SHP77 treated with DMSO at 0.1 percent for 48 hours (cell line): Measurements from ENCODE around the gene GABPA.
"Not testable (repeated sequence)": the region's sequence is repeated elsewhere in the genome, so short reads cannot be mapped to it uniquely, and the experiment has no call there.

Source experiments
- DNase-seq: peaks from one replicate; lab custom pipeline; 2025; lab: John Stamatoyannopoulos, UW

The GABPA gene

DNA sequence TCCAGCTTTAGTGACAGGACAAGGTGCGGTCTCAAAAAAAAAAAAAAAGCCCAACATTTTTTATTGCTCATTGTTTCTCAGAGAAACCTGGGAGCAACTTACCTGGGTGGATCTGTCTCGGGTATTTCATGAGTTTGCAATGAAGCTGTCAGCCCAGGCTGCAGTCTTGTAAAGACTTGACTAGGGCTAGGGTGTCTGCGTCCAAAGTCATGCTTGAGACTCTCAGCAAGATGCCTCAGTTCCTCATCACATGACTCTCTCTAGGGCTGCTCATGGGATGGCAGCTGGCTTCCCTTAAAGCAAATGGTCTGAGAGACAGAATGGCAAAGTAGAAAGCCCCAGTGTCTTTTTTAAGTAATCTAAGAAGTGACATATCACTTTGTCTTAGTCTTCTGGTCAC is 8.1 kb downstream of the GABPA start:
- DNase-seq, result no peak

DNA sequence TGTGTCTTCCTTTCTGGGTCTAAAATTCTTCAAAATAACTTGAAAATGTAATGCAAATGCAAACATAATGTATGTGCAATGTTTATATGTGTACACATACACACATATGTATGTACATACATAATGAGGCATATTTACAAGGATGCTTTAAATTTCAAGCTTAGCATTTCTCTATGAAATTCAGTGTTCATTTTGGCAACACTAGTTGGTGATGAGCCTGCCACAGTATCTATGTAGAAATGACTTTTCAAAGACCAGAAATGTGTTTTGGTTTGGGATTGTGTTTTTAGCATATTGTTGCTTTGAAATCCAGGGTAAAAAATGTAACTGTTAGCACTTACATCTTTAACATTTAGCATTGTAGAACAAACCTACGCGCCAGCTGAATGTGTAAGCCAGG is 10.1 kb downstream of the GABPA start:
- DNase-seq, result no peak

DNA sequence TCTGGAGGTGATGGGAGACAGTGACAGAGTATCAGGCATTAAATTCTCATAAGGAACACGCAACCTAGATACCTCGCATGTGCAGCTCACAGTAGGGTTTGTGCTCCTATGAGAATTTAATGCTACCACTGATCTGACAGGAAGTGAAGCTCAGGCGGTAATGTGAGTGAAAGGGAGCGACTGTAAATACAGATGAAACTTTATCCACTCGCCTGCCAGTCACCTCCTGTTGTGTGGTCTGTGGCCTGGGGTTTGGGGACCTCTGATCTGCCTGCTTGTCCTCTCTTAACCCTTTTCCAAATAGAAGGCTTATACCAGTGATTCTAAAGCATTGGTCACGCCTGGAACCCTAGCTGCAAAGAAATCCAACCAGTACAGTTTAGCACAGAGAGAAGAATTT is 15.3 kb downstream of the GABPA start:
- no peak for DNase-seq

DNA sequence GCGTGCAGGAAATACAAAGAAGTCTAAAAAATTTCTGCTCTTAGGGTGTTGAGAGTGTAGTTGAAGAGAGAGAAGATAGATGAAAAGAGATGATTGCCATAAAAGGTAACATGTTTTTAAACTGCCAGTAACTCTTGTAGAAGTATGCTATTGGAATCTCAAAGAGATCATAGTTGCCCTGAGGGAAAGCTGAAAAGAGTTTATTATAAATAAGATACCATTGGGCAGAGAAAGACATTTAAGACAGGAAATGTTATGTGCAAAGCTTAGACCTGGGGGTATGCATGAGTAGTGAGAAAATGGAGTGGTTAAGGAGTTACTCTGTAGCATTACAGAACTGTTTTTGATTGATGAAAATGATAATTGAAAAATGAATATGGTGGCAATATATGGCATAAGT is 17.6 kb downstream of the GABPA start:
- no peak for DNase-seq

DNA sequence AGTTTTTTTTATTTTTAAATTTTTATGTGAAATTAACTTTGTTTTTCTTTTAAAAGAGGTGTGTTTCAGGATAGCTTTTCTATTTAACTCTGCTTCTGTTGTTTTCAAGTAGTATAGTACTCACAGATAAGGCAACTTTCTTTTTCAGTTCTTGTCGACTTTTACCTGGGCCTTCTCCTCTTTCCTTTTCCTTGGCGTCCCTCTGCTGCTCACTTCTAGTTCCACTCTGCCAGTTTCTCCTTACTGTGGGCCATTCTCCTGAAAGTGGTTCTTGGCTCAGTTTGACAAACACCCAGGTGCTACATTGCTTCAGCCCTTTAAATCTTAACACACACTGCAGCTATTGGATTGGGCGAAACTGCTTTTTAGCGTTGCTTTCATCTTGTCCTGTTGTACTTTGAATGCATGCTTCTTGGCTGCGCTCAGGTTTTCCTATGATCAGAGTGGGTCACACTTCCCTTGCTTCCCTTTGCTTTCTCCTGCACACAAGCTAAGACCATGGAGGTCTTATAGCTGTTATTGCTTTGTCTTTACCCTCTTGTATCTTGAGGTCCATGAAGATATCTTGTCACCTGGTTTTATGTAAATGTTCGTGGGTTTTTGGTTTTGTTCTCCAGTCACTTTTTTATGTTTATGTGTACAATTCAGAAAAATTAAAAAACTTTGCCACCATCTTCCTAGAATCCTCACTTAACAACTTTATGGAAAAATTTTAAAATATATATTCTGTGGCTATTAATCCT is 21.6 kb downstream of the GABPA start:
- DNase-seq, result no peak

DNA sequence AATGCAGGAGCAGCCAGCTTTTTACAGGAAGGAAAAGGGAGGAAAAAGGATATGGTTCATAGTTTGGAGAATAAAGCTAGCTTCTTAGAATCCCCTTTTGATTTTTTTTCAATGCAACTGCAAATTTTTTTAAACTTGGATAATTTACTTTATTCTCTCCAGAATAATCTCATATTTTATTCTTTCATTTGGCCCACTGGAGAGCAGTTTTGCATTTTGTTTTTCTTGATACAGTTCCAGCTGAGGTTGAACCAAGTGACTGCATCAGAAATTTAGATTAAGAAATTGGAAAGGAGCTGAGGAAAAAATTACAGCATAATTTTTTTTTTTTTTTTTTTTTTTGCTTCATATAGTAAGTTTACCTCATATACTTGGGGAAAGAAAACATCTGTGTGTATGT is 22.8 kb downstream of the GABPA start:
- DNase-seq, result no peak

DNA sequence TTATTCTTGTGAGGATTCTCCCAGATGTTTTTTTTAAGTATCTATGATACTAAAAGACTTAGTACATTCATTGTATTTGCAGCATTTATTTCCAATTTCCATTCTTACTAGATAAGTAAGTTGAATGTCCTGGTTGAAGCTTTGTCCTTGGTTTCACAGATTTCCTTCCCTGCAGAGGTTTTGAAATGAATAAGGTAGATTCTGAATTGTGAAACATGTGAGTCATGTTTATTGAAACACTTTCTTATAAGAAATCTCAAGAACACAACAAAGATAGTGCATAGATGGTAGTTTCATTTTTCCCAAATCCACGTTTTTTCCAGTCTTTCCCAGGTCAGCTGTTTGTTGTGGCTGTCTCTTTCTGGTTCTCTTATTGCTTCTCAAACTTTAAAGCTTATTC is 24.8 kb downstream of the GABPA start:
- no peak for DNase-seq

DNA sequence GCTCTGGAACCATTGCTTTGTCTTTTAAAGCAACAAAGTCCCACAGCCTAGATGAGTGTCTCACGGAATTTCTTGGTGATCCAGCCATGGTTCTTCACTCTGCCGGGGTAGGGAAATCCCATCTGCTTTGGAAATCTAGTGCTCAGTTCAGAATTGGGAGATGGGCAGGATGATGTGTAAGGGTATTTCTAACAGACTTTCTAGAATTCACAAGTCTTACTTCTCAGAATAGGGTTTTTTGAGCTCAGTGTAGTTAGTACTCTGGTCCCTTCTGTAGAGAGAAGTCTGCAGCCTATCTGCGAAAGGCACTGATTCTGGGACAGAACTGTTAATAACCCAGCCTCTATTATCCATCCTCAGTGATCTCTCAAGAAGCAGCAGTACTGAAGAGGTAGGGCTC is 25.3 kb downstream of the GABPA start:
- DNase-seq, result no peak

DNA sequence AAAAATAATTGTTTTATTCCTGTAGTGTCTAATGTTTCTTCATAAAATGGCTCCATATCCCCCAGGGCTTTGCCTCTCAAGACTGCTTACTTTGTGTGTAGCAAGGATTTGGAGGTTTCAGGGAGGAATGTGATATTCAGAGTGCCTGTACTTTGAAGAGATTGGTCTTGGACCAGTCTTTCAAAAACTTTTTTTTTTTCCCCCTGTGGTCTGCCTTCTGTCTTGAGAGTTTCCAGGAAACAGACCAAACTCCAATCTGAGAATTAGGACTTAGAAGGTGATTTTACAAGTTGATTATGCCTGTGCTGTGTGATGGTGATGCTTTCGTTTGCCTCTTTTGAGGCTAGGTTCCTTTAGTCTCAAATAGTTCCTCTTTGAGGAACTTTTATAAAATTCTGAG is 25.9 kb downstream of the GABPA start:
- no peak for DNase-seq

DNA sequence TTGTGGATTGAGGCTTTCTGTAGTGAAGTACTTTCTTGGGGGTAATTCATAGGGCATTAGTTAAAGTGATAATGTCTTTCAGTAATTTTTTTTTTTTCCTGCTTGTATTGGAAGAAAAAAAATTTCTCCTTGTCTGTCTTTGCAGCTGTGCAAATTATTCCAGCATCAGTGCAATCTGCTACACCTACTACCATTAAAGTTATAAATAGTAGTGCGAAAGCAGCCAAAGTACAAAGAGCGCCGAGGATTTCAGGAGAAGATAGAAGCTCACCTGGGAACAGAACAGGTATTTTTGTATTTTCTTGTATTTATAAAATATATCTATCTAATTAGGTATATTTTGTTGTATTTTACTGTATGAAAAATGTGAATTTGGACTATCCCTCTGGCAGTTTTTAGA is 29.3 kb downstream of the GABPA start:
- DNase-seq, result no peak

DNA sequence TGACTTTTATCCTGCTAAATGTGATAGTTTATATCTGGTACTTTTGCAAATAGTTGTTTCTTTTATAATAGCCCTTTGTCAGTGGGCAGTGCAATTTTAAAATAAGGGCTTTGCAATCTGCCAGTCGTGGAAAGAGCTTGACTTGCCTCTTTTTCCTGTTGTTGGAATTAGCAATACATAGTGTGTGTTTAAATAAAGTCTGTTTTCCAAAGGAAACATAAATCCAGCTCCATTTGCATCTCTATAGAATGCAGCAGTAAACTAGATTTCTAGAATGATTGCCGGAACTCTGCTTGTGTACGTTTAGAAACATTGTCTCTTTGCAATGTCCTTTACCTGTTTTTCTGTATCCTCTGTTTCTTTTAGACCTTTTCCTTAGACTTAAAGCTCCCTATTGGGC is 33.1 kb downstream of the GABPA start:
- no peak for DNase-seq

DNA sequence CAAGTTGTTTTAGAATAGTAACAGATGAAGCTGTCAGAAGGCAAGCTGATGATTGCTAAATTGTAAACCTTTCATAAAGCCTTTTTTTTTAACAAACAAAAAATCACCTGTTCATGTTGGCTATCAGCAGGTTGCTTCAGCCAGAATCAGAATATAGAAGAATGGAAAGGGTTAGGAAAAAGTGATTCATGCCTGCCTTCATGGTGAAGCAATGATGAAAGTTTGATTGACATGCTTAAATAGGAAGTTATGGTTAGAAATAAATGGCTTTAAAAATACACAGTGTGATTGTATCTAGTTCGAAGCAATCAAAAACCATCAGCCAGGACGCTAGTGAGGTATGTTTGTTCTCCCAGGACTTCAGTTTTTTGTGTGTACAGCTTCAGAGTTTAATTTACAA is 37.9 kb downstream of the GABPA start:
- DNase-seq, result no peak

DNA sequence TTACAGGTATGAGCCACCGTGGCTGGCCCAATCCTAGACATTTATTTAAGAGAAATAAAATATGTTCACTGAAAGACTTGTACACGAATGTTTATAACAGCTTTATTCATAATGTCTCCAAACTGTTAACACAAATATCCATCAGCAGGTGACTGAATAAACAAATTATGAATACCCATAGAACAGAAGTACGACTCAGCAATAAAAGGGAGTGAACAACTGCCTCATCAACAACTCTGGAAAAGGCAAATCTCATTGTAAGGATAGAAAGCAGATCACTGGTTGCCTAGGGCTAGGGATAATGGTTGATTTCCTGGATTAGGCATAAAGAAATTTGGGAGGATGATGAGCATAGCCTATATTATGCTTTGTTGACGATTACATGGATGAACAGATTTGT is 41.7 kb downstream of the GABPA start:
- DNase-seq, result no peak

DNA sequence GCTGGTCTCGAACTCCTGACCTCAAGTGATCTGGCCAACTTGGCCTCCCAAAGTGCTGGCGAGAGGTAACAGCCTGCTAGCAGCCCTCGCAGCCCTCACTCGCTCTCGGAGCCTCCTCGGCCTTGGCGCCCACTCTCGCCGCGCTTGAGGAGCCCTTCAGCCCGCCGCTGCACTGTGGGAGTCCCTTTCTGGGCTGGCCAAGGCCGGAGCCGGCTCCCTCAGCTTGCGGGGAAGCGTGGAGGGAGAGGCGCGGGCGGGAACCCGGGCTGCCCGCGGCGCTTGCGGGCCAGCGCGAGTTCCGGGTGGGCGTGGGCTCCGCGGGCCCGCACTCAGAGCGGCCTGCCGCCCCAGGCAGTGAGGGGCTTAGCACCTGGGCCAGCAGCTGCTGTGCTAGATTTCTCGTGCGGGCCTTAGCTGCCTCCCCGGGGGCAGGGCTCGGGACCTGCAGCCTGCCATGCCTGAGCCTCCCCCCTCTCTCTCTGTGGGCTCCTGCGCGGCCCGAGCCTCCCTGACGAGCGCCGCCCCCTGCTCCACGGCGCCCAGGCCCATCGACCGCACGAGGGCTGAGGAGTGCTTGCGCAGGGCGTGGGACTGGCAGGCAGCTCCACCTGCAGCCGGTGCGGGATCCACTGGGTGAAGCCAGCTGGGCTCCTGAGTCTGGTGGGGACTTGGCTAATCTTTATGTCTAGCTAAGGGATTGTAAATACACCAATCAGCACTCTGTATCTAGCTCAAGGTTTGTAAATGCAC is 43.5 kb downstream of the GABPA start:
- not testable (repeated sequence) for DNase-seq

DNA sequence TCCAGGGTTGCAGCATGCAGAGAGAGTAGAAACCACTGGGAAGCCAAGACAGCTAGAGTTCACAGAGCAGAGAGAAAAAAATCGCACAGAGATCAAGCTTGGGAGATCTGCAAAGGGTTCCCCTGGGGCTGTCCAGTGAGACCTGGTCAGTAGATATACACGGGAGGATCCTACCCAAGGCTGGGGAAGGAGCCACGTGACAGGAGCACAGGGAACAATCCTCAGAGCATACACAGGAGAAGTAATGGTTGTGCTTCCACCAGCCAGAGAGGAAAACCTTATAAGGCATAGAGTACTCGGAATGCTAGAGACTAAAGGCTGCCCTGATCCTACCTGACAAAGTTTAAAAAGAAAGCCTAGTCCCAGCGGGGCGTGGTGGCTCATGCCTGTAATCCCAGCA is 53.9 kb downstream of the GABPA start:
- no peak for DNase-seq

DNA sequence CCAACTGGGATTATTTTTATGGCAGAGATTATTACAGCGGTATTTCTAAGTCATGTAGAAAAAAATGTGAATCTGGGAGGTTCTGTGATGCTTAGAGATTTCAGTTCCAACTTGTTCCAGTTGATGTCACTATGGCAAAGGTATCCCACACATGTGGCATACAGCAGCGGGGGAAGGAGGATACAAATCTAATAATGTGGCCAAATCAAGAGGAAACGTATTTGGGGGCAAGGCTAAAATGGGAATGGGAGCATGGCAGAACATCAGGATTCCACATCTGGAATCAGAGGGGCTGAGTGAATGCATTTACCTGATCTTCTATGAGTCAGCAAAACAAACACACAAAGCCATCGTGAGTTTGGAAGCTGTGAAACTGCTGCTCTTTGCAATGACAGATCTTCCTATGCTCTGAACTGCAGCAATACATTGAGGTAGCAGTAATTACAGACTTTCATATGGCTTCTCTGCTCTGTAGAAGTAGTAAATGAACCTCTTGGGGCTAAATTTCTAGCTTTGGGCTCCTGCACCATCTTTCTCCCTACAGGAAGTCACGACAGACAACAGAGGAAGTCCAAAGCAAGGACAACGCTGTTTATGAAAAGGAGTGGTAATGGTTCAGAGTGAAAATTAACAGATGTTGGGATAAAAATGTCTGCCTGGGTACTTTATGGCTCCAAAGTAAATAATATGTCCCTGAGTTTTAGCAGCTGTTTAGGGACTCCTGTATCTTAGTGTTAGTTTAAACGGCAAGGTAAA is 55.5 kb downstream of the GABPA start:
- peak; percentile 50 for DNase-seq

DNA sequence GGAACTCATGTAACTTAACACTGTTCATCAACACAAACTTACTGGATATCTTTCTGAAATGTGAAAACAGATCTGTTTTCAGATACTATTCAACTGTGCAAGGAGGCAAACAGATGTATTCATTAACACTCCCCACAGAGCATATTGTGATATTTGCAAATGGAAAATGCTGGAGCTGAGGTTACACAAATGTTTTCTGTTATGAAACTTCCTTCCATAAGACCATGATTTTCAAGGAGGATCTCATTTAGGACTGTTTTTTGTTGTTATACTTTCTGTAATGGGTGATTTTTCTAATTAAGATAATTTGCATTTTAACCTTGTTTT is 56.1 kb downstream of the GABPA start:
- no peak for DNase-seq

DNA sequence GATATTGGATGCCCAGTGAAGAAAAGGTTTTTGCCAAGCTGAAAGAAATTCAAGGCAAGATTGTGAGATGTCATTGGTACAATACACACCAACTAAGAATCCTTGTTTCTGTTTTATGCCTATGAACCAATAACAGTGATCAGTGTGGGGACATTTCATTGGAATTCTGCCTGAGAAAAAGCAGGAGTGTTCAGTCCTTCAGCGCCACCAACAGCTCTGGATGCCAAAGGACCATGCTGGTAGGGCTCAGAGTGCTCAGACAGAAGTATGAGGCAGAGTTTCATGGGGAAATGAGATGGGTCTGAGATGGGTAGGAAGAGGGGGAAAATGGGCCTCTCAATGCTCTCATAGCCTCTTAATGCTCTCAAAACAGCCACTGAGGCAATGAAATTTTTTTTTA is 56.5 kb downstream of the GABPA start:
- DNase-seq, result no peak

DNA sequence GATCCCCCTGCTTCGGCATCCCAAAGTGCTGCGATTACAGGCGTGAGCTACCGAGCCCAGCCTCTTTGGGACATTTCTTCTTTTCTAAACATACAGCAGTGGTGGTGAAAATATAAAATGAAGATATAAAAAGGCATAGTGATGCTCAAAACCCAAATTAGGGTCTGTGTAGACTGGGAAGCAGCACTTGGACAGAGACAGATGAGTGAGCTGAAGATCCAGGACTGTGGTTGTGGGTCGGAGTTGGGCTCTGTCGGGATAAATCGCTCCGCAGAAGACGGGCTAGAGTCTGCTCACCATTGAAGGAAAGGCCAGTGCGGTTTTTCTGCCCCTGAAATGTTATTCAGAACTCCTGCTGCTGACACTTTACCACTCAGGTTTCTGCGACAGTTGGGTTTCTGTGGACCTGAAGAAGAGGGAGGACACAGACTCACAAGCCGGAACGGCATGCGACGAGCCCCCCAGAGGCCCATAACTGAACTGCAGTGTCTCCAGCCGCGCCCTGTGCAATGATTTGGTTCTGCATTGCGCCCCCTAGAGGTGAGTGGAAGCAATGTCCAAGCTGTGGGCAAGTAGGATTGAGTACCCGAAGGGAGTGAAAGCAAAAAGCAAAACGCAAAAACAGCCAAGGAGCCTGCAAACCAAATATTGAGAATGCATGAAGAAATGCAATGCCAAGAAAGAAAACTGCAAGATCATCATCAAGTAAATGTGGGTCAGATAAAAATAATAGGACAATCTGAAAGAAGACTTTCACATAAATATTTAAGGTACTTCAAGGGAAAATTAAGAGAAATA is 66.6 kb downstream of the GABPA start:
- peak; percentile 45 for DNase-seq

DNA sequence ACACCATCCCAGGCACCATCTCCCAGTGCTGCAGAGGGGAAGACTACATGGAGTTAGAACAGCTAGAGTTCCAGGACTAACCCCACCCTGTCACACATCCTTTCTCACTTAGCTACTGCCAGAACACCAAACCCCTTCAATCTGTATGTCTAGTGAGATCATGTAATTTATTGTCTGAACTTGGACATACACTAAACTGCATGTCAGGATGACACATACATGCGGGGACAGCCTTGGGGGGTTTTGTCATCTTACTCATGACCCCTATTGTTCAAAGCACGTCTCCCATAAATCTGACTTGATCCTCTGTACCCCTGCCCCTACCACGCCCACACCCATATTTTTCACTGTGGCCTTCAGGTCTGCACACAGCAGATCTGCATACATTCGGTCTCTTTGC is 71.3 kb downstream of the GABPA start:
- DNase-seq, result no peak

DNA sequence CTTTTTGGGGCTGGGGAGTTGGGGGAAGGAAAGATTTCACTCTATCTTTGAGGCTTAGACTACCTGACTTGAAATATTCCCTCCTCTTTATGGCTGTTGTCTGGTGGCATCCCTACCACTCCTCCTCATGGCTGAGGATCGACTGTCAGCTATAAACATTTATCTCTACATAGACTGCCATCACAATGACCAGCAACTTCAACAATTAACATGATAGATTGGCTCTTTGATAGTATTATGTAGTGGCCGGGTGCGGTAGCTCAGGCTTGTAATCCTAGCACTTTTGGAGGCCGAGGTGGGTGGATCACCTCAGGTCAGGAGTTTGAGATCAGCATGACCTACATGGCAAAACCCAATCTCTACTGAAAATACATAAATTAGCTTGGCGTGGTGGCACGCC is 72.4 kb downstream of the GABPA start:
- no peak for DNase-seq

DNA sequence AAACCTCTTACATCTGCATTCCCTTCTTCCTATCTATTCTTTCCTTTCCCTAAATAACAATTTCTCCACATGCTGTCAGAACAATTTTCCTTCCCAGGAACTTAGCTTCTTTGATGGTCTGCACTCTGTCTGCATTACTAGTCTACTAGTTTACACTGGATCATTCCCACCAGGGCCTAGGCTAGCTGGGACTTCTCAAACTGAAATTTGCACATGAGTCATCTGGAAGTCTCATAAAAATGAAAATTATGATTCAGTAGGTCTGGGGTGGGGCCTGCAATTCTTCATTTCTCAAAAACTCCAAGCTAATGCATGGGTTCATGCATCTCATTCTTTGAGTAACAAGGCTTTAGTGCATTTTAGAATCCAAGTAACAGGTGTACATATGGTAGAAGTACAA is 74.2 kb downstream of the GABPA start:
- DNase-seq, result no peak
